Jurkat, Clone E6-1 (cell line): Measurements from ENCODE around the gene LSM14A. TPM values are rescaled to one million over a fixed set of nuclear protein-coding genes. Genes with fewer than 3 reads are reported as not detected.
"Not testable (repeated sequence)": the region's sequence is repeated elsewhere in the genome, so short reads cannot be mapped to it uniquely, and the experiment has no call there.

Source experiments
- DNase-seq: peaks from one replicate; pipeline ENCODE4 v3.0.0-alpha.2; 2011; ENCODE audit warnings: low read depth, low spot score
- H3K4me3 ChIP-seq: 2 replicates; pipeline ENCODE4 v1.5.1; 2011; ENCODE audit warnings: mild to moderate bottlenecking, low read length, control low read depth, moderate library complexity
- polyA plus RNA-seq: library from polyadenylated mRNA; unstranded; fragments of >200 nt; gene quantifications from one replicate; pipeline ENCODE4 v1.2.1, GENCODE V29; 2012; ENCODE audit warnings: missing spikeins; ENCODE audit not compliant: insufficient read length, insufficient read depth

LSM14A gene
- polyA plus RNA-seq: 134 TPM

GRCh38 chr19:34171877-34172660, at the start of gene LSM14A:
TSS of gene LSM14A (plus strand) at chr19:34172504. CDS start at chr19:34172643, 139 bp downstream.
- DNase-seq: peak; percentile 80
- H3K4me3 ChIP-seq: peak within 1 kb of the TSS; percentile 90

DNA sequence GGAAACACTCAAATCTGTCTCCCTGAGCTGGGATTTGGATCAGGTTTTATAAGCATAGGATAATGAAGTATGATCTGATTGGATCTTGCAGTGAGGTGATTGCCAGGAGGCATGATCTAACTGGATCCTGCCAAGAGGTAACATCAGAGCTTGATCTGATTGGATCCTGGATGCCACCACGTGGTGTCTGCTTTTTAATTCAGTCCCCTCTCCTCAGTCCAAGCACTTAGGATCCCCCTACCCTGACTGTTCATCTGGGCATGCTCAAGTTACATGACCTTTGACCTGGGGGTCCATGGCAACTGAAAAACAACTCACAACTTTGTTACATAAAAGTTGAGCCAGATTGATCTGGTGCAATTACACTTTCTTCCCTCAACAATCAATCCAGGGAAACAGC, 47.5 kb upstream of the LSM14A start:
- peak; percentile 5 for DNase-seq

DNA sequence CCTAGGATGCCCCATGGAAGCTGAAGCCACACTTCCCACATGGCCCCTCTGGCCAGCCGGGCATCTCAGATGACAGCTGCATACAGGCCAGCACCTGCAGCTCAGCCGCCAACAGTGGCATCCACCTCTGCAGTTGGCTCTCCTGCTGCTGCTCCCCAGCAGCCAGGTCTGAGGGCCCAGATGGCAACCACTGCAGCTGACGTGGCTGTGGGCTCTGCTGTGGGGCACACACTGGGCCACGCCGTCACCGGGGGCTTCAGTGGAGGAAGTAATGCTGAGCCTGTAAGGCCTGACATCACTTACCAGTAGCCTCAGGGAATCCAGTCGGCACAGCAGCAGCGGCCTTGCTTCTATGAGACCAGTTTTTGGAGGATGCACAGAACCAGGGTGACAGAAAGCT, 45.3 kb upstream of the LSM14A start:
- no peak for DNase-seq
- no peak overlapping the region for H3K4me3 ChIP-seq

More for the DNA sequence above, 47.5 kb upstream of the LSM14A start:
- H3K4me3 ChIP-seq: no peak overlapping the region

GRCh38 chr19:34127684-34128189, 44.6 kb upstream of the LSM14A start:
- H3K4me3 ChIP-seq: no peak overlapping the region
- no peak for DNase-seq

GRCh38 chr19:34128558-34129250, 43.6 kb upstream of the LSM14A start:
- H3K4me3 ChIP-seq: no peak overlapping the region
- DNase-seq: no peak

DNA sequence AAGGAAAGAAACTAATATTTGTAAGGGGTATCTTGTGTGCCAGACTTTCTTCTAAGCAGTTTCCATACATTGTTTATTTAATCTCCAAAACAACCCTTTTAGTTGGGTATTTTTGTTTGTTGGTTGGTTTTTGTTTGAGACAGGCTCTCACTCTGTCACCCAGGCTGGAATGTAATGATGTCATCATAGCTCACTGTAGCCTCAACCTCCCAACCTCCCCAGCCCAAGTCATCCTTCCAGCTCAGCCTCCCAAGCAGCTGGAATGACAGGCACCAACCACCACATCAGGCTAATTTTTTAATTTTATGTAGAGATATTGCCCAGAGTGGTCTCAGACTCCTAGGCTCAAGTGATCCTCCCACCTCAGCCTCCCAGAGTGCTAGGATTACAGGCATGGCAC, 41.2 kb upstream of the LSM14A start:
- no peak for DNase-seq

DNA sequence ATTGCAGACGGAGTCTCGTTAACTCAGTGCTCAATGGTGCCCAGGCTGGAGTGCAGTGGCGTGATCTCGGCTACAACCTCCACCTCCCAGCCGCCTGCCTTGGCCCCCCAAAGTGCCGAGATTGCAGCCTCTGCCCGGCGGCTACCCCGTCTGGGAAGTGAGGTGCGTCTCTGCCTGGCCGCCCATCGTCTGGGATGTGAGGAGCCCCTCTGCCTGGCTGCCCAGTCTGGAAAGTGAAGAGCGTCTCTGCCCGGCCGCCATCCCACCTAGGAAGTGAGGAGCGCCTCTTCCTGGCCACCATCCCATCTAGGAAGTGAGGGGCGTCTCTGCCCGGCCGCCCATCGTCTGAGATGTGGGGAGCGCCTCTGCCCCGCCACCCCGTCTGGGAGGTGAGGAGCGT, 40.2 kb upstream of the LSM14A start:
- not testable (repeated sequence) for H3K4me3 ChIP-seq, DNase-seq

More for the DNA sequence above, 41.2 kb upstream of the LSM14A start:
- no peak overlapping the region for H3K4me3 ChIP-seq

DNA sequence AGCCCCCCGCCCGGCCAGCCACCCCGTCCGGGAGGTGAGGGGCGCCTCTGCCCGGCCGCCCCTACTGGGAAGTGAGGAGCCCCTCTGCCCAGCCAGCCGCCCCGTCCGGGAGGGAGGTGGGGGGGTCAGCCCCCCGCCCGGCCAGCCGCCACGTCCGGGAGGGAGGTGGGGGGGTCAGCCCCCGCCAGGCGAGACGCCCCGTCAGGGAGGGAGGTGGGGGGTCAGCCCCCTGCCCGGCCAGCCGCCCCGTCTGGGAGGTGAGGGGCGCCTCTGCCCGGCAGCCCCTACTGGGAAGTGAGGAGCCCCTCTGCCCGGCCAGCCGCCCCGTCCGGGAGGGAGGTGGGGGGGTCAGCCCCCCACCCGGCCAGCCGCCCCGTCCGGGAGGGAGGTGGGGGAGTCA, 39.6 kb upstream of the LSM14A start:
- not testable (repeated sequence) for DNase-seq

GRCh38 chr19:34134190-34135053, 37.9 kb upstream of the LSM14A start:
- DNase-seq: peak; percentile 78
- H3K4me3 ChIP-seq: peak overlapping the region; percentile 86

More for the DNA sequence above, 39.6 kb upstream of the LSM14A start:
- H3K4me3 ChIP-seq: not testable (repeated sequence)

GRCh38 chr19:34135054-34135800, 37.1 kb upstream of the LSM14A start:
- H3K4me3 ChIP-seq: peak overlapping the region; percentile 86
- DNase-seq: no peak

- no peak for DNase-seq
- H3K4me3 ChIP-seq: no peak overlapping the region
Observed at GRCh38 chr19:34135821-34136611, 36.3 kb upstream of the LSM14A start.

- H3K4me3 ChIP-seq: no peak overlapping the region
- DNase-seq: no peak
Observed at GRCh38 chr19:34141025-34141424, 31.3 kb upstream of the LSM14A start.

DNA sequence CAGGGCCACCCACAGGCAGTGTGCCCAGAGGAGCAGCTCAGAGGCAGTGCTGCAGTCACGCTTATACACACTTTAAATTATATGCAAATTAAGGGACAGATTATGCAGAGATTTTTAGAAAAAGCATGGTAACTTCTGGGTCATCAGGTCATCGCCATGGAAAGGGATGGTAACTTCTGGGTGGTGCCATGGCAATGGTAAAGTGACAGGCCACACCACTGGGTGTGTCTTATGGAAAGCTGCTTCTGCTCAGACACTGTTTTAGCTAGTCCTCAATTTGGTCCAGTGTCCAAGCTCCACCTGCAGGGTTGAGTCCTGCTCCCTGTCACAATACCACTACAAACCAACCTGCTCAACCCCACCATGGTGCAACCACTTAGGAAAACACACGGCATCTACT, 29.9 kb upstream of the LSM14A start:
- DNase-seq: no peak
- H3K4me3 ChIP-seq: no peak overlapping the region

GRCh38 chr19:34145741-34146202, 26.5 kb upstream of the LSM14A start:
- DNase-seq: peak; percentile 56
- H3K4me3 ChIP-seq: no peak overlapping the region

GRCh38 chr19:34148658-34149185, 23.6 kb upstream of the LSM14A start:
- no peak overlapping the region for H3K4me3 ChIP-seq
- DNase-seq: no peak

DNA sequence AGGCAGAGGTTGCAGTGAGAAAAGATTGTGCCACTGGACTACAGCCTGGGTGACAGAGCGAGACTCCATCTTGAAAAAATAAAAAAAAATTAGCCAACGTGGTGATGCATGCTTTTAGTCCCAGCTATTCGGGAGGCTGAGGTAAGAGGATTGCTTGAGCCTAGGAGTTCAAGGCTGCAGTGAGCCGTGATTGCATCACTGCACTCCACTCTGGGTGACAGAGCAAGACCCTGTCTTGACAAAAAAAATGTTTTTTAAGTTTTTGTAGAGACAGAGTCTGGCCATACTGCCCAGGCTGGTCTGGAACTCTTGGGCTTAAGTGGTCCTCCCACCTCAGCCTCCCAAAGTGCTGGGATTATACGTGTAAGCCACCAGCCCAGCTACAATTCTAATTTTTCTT, 22.4 kb upstream of the LSM14A start:
- H3K4me3 ChIP-seq: no peak overlapping the region
- no peak for DNase-seq

- H3K4me3 ChIP-seq: no peak overlapping the region
- no peak for DNase-seq
Observed at GRCh38 chr19:34150558-34150957, 21.7 kb upstream of the LSM14A start.

GRCh38 chr19:34151439-34151838, 20.9 kb upstream of the LSM14A start:
- DNase-seq: no peak
- no peak overlapping the region for H3K4me3 ChIP-seq
